Adrenal gland (tissue), 5 donors: ENCODE data around the gene ZNF543.

Experiments
- POLR2A ChIP-seq, 2 donors: fragments of 450-650 bp; IDR thresholded peaks; one replicate each; pipeline ENCODE4 v1.6.1; 2017; ENCODE audit warnings: antibody characterized with exemption in 2 of 2, mild to moderate bottlenecking in 2 of 2, moderate library complexity in 1 of 2
- TF ChIP-seq, protein P1 (sequence below), 6 experiments: fragments of 450-650 bp in 4 of 6; fragments of 200-600 bp in 2 of 6; sonication (generic) in 1 of 6; IDR thresholded peaks; 1 replicate in 5 of 6; 2 replicates in 1 of 6; pipeline versions ENCODE4 v1.5.1 to v1.8.0; 2016 to 2021; ENCODE audit warnings: antibody characterized with exemption in 6 of 6, mild to moderate bottlenecking in 2 of 6, moderate library complexity in 1 of 6
- donor health status: DM: no; HTN: no; CAD: no.

DNA sequence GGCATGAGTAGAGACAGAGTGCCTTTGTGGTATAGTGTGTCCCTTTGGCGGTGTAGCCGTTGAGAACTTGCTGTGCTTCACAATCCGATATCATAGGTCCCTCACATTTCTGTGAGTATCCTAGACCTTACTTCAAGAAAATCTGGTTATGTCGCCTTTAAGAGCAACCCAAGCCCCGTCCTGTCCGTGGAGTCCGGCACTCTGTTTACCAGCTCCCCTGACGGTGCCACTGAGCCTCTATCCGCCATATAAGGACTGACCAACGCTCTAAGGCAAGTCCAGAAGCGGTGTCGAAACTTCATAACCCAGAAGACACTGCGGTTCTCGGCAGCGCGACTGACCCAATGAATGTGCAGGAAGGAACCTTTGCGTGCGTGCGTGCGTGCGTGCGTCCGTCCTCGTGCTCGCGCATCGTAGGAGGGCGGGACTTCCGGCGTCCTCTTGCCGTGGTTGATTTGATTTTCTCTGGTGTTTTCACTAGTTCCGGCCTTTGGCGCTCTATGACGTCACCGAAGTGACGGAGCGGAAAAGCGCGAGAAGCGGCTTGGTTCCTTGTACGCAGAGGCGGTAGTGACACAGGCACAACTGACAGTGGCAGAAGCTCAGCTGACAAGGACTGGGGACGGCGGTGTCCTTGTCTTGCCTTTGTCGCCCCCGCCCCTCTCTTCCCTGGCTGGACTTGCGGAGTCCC lies 42.9 kb downstream of the ZNF543 start, which contains the start of the genes TRAPPC2B and ZNF547:
- TF ChIP-seq, protein P1, sequence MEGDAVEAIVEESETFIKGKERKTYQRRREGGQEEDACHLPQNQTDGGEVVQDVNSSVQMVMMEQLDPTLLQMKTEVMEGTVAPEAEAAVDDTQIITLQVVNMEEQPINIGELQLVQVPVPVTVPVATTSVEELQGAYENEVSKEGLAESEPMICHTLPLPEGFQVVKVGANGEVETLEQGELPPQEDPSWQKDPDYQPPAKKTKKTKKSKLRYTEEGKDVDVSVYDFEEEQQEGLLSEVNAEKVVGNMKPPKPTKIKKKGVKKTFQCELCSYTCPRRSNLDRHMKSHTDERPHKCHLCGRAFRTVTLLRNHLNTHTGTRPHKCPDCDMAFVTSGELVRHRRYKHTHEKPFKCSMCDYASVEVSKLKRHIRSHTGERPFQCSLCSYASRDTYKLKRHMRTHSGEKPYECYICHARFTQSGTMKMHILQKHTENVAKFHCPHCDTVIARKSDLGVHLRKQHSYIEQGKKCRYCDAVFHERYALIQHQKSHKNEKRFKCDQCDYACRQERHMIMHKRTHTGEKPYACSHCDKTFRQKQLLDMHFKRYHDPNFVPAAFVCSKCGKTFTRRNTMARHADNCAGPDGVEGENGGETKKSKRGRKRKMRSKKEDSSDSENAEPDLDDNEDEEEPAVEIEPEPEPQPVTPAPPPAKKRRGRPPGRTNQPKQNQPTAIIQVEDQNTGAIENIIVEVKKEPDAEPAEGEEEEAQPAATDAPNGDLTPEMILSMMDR (IDR thresholded peaks at IDR 0.05) = no peak
- TF ChIP-seq POLR2A (IDR thresholded peaks at IDR 0.05) = peak; percentile 65 to 91
